Transverse colon (tissue), 4 donors: ENCODE results near the gene PTPRD. TPM values are rescaled to one million over a fixed set of nuclear protein-coding genes. Genes with fewer than 3 reads are reported as not detected.

Source experiments
- DNase-seq: peaks from one replicate; pipeline ENCODE4 v3.0.0-alpha.2; 2019
- H3K27ac ChIP-seq, 4 donors: fragments of 200-600 bp; sonication (generic); 2 replicates each; pipeline ENCODE4 v1.5.1; 2016 to 2018; ENCODE audit warnings: inconsistent platforms in 4 of 4
- H3K27me3 ChIP-seq: fragments of 200-600 bp; sonication (generic); 2 replicates; pipeline ENCODE4 v1.5.1; 2017; ENCODE audit warnings: inconsistent platforms
- H3K36me3 ChIP-seq, 4 donors: fragments of 200-600 bp; sonication (generic); 2 replicates each; pipeline ENCODE4 v1.5.1; 2017 to 2019; ENCODE audit warnings: inconsistent platforms in 4 of 4
- H3K4me1 ChIP-seq, 4 donors: fragments of 200-600 bp; sonication (generic); 2 replicates each; pipeline ENCODE4 v1.5.1; 2017 to 2020; ENCODE audit warnings: inconsistent platforms in 4 of 4
- H3K4me3 ChIP-seq, 4 donors: fragments of 200-600 bp; sonication (generic); 1 replicate in 1 of 4; 2 replicates in 3 of 4; pipeline versions ENCODE4 v1.5.1 to v1.6.1; 2017 to 2019; ENCODE audit warnings: inconsistent platforms in 4 of 4
- H3K9me3 ChIP-seq, 2 donors: fragments of 200-600 bp; sonication (generic); 2 replicates each; pipeline ENCODE4 v1.5.1; 2017 to 2019; ENCODE audit warnings: inconsistent platforms in 2 of 2
- EP300 ChIP-seq: sonication (generic); formaldehyde crosslinking; IDR thresholded peaks from one replicate; pipeline ENCODE4 v1.6.1; 2017; ENCODE audit warnings: antibody characterized with exemption, low read depth
- POLR2A ChIP-seq: fragments of 450-650 bp; IDR thresholded peaks from one replicate; pipeline ENCODE4 v1.6.1; 2016; ENCODE audit warnings: antibody characterized with exemption, mild to moderate bottlenecking, moderate library complexity
- POLR2AphosphoS5 ChIP-seq, 3 donors: sonication (generic); formaldehyde crosslinking; IDR thresholded peaks; one replicate each; pipeline ENCODE4 v1.6.1; 2016; ENCODE audit warnings: antibody characterized with exemption in 3 of 3
- WGBS, 2 donors: methylation state at CpG; one replicate each; pipeline ENCODE4 v1.1.5; 2018; ENCODE audit warnings: low coverage in 1 of 2; 5-methylcytosine and 5-hydroxymethylcytosine counted together
- in situ Hi-C, 4 donors: fragments of 200-750 bp; cut with MboI; loops; one replicate each; pipeline versions ENCODE4 v1.15.0 to v1.15.1; 2017; ENCODE audit warnings: low sequenced_read_pairs in 3 of 4, low pct_ligation_motif_present in 1 of 4, low pct_unique_long_range_greater_than_20kb in 1 of 4
- intact Hi-C: fragments of 100-400 bp; cut with DNase I; formaldehyde crosslinking; loops from one replicate; pipeline ENCODE4 v1.15.1; 2023; ENCODE audit warnings: low total_unique reads
- total RNA-seq, 4 donors: library from RNA; depleted of rRNA; stranded (reverse); fragments of >200 nt; gene quantifications; one replicate each; pipeline ENCODE4 v1.1.0, GENCODE V29; 2016
- TF ChIP-seq, protein P1 (sequence below), 5 experiments: fragments of 200-600 bp in 3 of 5; fragments of 450-650 bp in 2 of 5; sonication (generic) in 3 of 5; IDR thresholded peaks; 1 replicate in 2 of 5; 2 replicates in 3 of 5; pipeline ENCODE4 v1.5.1; 2016 to 2017; ENCODE audit warnings: antibody characterized with exemption in 5 of 5, inconsistent platforms in 3 of 5, mild to moderate bottlenecking in 2 of 5, moderate library complexity in 1 of 5

PTPRD gene
- total RNA-seq, 4 donors from 2014 or later, result 43.0 to 115 (median 79.1) TPM

- WGBS, 2 donors, result 80 to 81% methylated on average over 2 of the region's 2 CpGs
- H3K4me1 ChIP-seq, result no peaks in the 10 kb centered on the region
- no peak overlapping the region for H3K4me3 ChIP-seq
- no peak overlapping the region for H3K27ac ChIP-seq
- no peak for DNase-seq
- in situ Hi-C loops (no loop called here), intact Hi-C loops (no loop called here)
- TF ChIP-seq POLR2AphosphoS5 (IDR thresholded peaks at IDR 0.05) (no peak), POLR2A (no peak)
- TF ChIP-seq, protein P1, sequence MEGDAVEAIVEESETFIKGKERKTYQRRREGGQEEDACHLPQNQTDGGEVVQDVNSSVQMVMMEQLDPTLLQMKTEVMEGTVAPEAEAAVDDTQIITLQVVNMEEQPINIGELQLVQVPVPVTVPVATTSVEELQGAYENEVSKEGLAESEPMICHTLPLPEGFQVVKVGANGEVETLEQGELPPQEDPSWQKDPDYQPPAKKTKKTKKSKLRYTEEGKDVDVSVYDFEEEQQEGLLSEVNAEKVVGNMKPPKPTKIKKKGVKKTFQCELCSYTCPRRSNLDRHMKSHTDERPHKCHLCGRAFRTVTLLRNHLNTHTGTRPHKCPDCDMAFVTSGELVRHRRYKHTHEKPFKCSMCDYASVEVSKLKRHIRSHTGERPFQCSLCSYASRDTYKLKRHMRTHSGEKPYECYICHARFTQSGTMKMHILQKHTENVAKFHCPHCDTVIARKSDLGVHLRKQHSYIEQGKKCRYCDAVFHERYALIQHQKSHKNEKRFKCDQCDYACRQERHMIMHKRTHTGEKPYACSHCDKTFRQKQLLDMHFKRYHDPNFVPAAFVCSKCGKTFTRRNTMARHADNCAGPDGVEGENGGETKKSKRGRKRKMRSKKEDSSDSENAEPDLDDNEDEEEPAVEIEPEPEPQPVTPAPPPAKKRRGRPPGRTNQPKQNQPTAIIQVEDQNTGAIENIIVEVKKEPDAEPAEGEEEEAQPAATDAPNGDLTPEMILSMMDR (IDR thresholded peaks at IDR 0.05), result no peak
- H3K36me3 ChIP-seq, result no peaks in the 10 kb centered on the region
- no peaks in the 10 kb centered on the region for H3K27me3 ChIP-seq
- no peaks in the 10 kb centered on the region for H3K9me3 ChIP-seq
Observed at GRCh38 chr9:9286001-9286400, 1326.8 kb downstream of the PTPRD start.

- H3K27ac ChIP-seq, result no peak overlapping the region
- no peaks in the 10 kb centered on the region for H3K4me1 ChIP-seq
- no peak for DNase-seq
- intact Hi-C loops (no loop called here), in situ Hi-C loops (no loop called here)
- no peaks in the 10 kb centered on the region for H3K36me3 ChIP-seq
- TF ChIP-seq POLR2AphosphoS5 (IDR thresholded peaks at IDR 0.05), result no peak
- no peak for TF ChIP-seq EP300
- TF ChIP-seq, protein P1 (IDR thresholded peaks at IDR 0.05), result no peak
- no peak for TF ChIP-seq POLR2A
- H3K4me3 ChIP-seq, result no peak overlapping the region
- no peaks in the 10 kb centered on the region for H3K9me3 ChIP-seq
- H3K27me3 ChIP-seq, result no peaks in the 10 kb centered on the region
- 47% methylated on average over 2 of the region's 2 CpGs; no CpG with 5 or more reads in 1 of the 2 donors for WGBS, 2 donors
Observed at GRCh38 chr9:9284201-9284600, 1328.6 kb downstream of the PTPRD start.

- WGBS, 2 donors, result 74 to 85% methylated on average over 2 of the region's 2 CpGs
- in situ Hi-C loops (no loop called here), intact Hi-C loops (no loop called here)
- Histone ChIP-seq H3K4me1 (no peaks in the 10 kb centered on the region), H3K9me3 (no peaks in the 10 kb centered on the region), H3K27me3 (no peaks in the 10 kb centered on the region), H3K27ac (no peak overlapping the region), H3K36me3 (no peaks in the 10 kb centered on the region), H3K4me3 (no peak overlapping the region)
- TF ChIP-seq POLR2AphosphoS5 (IDR thresholded peaks at IDR 0.05) (no peak), EP300 (no peak), POLR2A (no peak)
- TF ChIP-seq, protein P1 (IDR thresholded peaks at IDR 0.05), result no peak
- DNase-seq, result no peak
Observed at GRCh38 chr9:9283159-9283986, 1329.4 kb downstream of the PTPRD start.

DNA sequence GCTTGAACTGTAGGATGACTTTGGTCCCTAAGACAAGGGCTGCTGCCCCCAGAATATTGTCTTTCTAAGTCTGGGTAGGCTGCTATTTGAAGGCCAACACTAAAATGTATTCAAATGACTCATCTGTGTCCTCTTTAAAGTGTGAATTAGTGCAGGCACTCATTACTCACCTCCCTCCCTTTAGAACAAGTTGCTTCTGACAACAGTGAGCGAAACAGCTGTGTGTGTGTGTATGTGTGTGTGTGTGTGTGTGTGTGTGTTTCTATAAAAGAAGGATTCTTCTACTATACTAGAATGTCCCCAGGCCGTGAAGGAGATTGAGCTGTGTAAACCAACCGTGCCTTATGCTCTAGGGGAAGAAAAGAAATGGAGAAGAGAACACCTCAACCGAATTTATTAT lies 1337.2 kb downstream of the PTPRD start:
- Histone ChIP-seq H3K4me3 (no peak overlapping the region), H3K27ac (no peak overlapping the region), H3K4me1 (no peaks in the 10 kb centered on the region), H3K27me3 (no peaks in the 10 kb centered on the region), H3K36me3 (no peaks in the 10 kb centered on the region), H3K9me3 (no peaks in the 10 kb centered on the region)
- TF ChIP-seq POLR2AphosphoS5 (IDR thresholded peaks at IDR 0.05), result no peak
- 76 to 84% methylated on average over 2 to 4 of the region's 4 CpGs for WGBS, 2 donors
- in situ Hi-C loops (no loop called here), intact Hi-C loops (no loop called here)
- no peak for DNase-seq
